Measurements from ENCODE around the gene PRDM16.

Gene PRDM16

GRCh38 chr1:3337798-3338724, 269.1 kb downstream of the PRDM16 start:
- H3K27me3 ChIP-seq (ENCODE audit: insufficient read depth, low read depth, severe bottlenecking): no peaks in the 10 kb centered on the region
- no peak for DNase-seq
- no peak overlapping the region for H3K4me3 ChIP-seq (ENCODE audit: low read depth, low read length)
- H3K9me3 ChIP-seq (ENCODE audit: severe bottlenecking): peaks cover 2% of the 10 kb centered on the region
- no peak for TF ChIP-seq CTCF (IDR thresholded peaks at IDR 0.05; ENCODE audit: low read depth, low read length)
- no peaks in the 10 kb centered on the region for H3K36me3 ChIP-seq
- no peak overlapping the region for H3K27ac ChIP-seq

GRCh38 chr1:3338725-3339070, 269.7 kb downstream of the PRDM16 start:
- no peak for TF ChIP-seq CTCF (IDR thresholded peaks at IDR 0.05; ENCODE audit: low read depth, low read length)
- Histone ChIP-seq H3K9me3 (ENCODE audit: severe bottlenecking) (peaks cover 2% of the 10 kb centered on the region), H3K27me3 (ENCODE audit: insufficient read depth, low read depth, severe bottlenecking) (no peaks in the 10 kb centered on the region), H3K27ac (no peak overlapping the region), H3K4me3 (ENCODE audit: low read depth, low read length) (no peak overlapping the region), H3K36me3 (no peaks in the 10 kb centered on the region)
- no peak for DNase-seq

- no peak for TF ChIP-seq CTCF (IDR thresholded peaks at IDR 0.05; ENCODE audit: low read depth, low read length)
- H3K36me3 ChIP-seq: no peaks in the 10 kb centered on the region
- no peak overlapping the region for H3K27ac ChIP-seq
- H3K27me3 ChIP-seq (ENCODE audit: insufficient read depth, low read depth, severe bottlenecking): no peaks in the 10 kb centered on the region
- H3K9me3 ChIP-seq (ENCODE audit: severe bottlenecking): peaks cover 10% of the 10 kb centered on the region
- DNase-seq: no peak
- no peak overlapping the region for H3K4me3 ChIP-seq (ENCODE audit: low read depth, low read length)
Observed at GRCh38 chr1:3339856-3340255, 270.9 kb downstream of the PRDM16 start.

- no peak for DNase-seq
- Histone ChIP-seq H3K4me3 (ENCODE audit: low read depth, low read length) (no peak overlapping the region), H3K27me3 (ENCODE audit: insufficient read depth, low read depth, severe bottlenecking) (no peaks in the 10 kb centered on the region), H3K36me3 (no peaks in the 10 kb centered on the region), H3K9me3 (ENCODE audit: severe bottlenecking) (peaks cover 12% of the 10 kb centered on the region), H3K27ac (no peak overlapping the region)
- no peak for TF ChIP-seq CTCF (IDR thresholded peaks at IDR 0.05; ENCODE audit: low read depth, low read length)
Observed at GRCh38 chr1:3340548-3341235, 271.7 kb downstream of the PRDM16 start.

- no peak for TF ChIP-seq CTCF (IDR thresholded peaks at IDR 0.05; ENCODE audit: low read depth, low read length)
- no peak overlapping the region for H3K27ac ChIP-seq
Observed at GRCh38 chr1:3341236-3341994, 272.4 kb downstream of the PRDM16 start.

More at GRCh38 chr1:3341236-3341994, 272.4 kb downstream of the PRDM16 start:
- H3K9me3 ChIP-seq (ENCODE audit: severe bottlenecking): peaks cover 12% of the 10 kb centered on the region
- H3K36me3 ChIP-seq: no peaks in the 10 kb centered on the region
- no peak overlapping the region for H3K4me3 ChIP-seq (ENCODE audit: low read depth, low read length)
- H3K27me3 ChIP-seq (ENCODE audit: insufficient read depth, low read depth, severe bottlenecking): no peaks in the 10 kb centered on the region
- DNase-seq: no peak

Measured in WERI-Rb-1 (cell line).